CD4-positive, CD25-positive, alpha-beta regulatory T cell (primary cell): ENCODE measurements around the gene VSTM2L. TPM values are rescaled to one million over a fixed set of nuclear protein-coding genes. Genes with fewer than 3 reads are reported as not detected.
A peak's percentile ranks its signal among the peaks of the same experiment; 100 is the strongest.

Experiments
- ATAC-seq, 2 donors: fragments of 150-1000 bp; cut with Tn5 transposase; one replicate each; pipeline ENCODE4 v1.10.0; 2021; ENCODE audit warnings: low read depth in 2 of 2, moderate number of reproducible peaks in 2 of 2, moderate library complexity in 1 of 2
- DNase-seq, 3 donors: peaks; one replicate each; pipeline versions ENCODE4 v3.0.0 to v3.0.0-alpha.2; 2012 to 2022; ENCODE audit warnings: mixed read lengths in 1 of 3
- H3K27ac ChIP-seq: one replicate; pipeline ENCODE4 v1.7.0; 2013; ENCODE audit warnings: mild to moderate bottlenecking, low read length; ENCODE audit not compliant: insufficient read depth, poor library complexity, severe bottlenecking
- H3K27me3 ChIP-seq: one replicate; pipeline ENCODE4 v1.7.0; 2013; ENCODE audit warnings: low read length; ENCODE audit not compliant: control insufficient read depth, insufficient read depth
- H3K36me3 ChIP-seq: one replicate; pipeline ENCODE4 v1.7.0; 2013; ENCODE audit warnings: mild to moderate bottlenecking, low read length, moderate library complexity; ENCODE audit not compliant: control insufficient read depth, insufficient read depth
- H3K4me1 ChIP-seq: 2 replicates; pipeline ENCODE4 v1.7.0; 2013; ENCODE audit warnings: mild to moderate bottlenecking, low read length; ENCODE audit not compliant: insufficient read depth, control insufficient read depth, poor library complexity, severe bottlenecking
- H3K4me3 ChIP-seq: one replicate; pipeline ENCODE4 v1.7.0; 2013; ENCODE audit warnings: low read depth, mild to moderate bottlenecking, low read length, moderate library complexity
- H3K9me3 ChIP-seq, 2 experiments: 1 replicate in 1 of 2; 2 replicates in 1 of 2; pipeline ENCODE4 v1.7.0; 2013; ENCODE audit warnings: low read length in 2 of 2, mild to moderate bottlenecking in 1 of 2, moderate library complexity in 1 of 2; ENCODE audit not compliant: control insufficient read depth in 2 of 2
- H3K27ac Mint-ChIP-seq, 3 donors: one replicate each; pipeline ENCODE4 v1.8.0; 2020 to 2022; ENCODE audit warnings: mild to moderate bottlenecking in 3 of 3, mixed read lengths in 3 of 3, moderate library complexity in 2 of 3
- H3K27me3 Mint-ChIP-seq: one replicate; pipeline ENCODE4 v1.8.0; 2022; ENCODE audit warnings: mild to moderate bottlenecking, mixed read lengths
- H3K36me3 Mint-ChIP-seq: one replicate; pipeline ENCODE4 v1.8.0; 2020; ENCODE audit warnings: mixed read lengths
- H3K4me1 Mint-ChIP-seq, 4 donors: one replicate each; pipeline ENCODE4 v1.8.0; 2020 to 2022; ENCODE audit warnings: mixed read lengths in 4 of 4, mild to moderate bottlenecking in 1 of 4
- H3K4me3 Mint-ChIP-seq, 4 donors: one replicate each; pipeline ENCODE4 v1.8.0; 2020 to 2022; ENCODE audit warnings: mild to moderate bottlenecking in 4 of 4, mixed read lengths in 4 of 4, moderate library complexity in 3 of 4
- H3K9me3 Mint-ChIP-seq, 7 donors: one replicate each; pipeline ENCODE4 v1.8.0; 2020 to 2022; ENCODE audit warnings: mixed read lengths in 7 of 7, mild to moderate bottlenecking in 3 of 7, moderate library complexity in 2 of 7
- polyA plus RNA-seq, 4 donors: library from polyadenylated mRNA; unstranded; fragments of 300-500 nt; fragmentation: Illumina TruSeq; gene quantifications; one replicate each; pipeline ENCODE4 v1.2.3, GENCODE V29; 2021
- total RNA-seq: library from RNA; stranded (reverse); gene quantifications from one replicate; pipeline ENCODE4 v1.2.3, GENCODE V29; 2022

The VSTM2L gene
- total and polyA plus RNA-seq, 5 donors from 2014 or later = not detected

GRCh38 chr20:37989601-37990295 lies 86.8 kb downstream of the VSTM2L start:
- Histone ChIP-seq H3K27ac (no peak overlapping the region), H3K9me3 (no peaks in the 10 kb centered on the region), H3K4me3 (no peak overlapping the region), H3K4me1 (no peaks in the 10 kb centered on the region), H3K36me3 (peaks cover 44% of the 10 kb centered on the region), H3K27me3 (no peaks in the 10 kb centered on the region)
- Mint-ChIP-seq H3K9me3 (no peaks in the 10 kb centered on the region), H3K4me3 (no peak overlapping the region), H3K27me3 (no peaks in the 10 kb centered on the region), H3K36me3 (peaks cover 53% of the 10 kb centered on the region), H3K27ac (peak overlapping the region; percentile 25 to 69 (median 56)), H3K4me1 (peaks cover 0 to 21% (median 11%) of the 10 kb centered on the region in 4 donors)
- no peak for ATAC-seq
- no peak for DNase-seq

- Mint-ChIP-seq H3K27me3 (no peaks in the 10 kb centered on the region), H3K4me3 (no peak overlapping the region), H3K27ac (peak overlapping the region; percentile 43 to 81 (median 69)), H3K36me3 (peaks cover 55% of the 10 kb centered on the region), H3K4me1 (peaks cover 0 to 21% (median 11%) of the 10 kb centered on the region in 4 donors), H3K9me3 (no peaks in the 10 kb centered on the region)
- no peaks in the 10 kb centered on the region for H3K9me3 ChIP-seq
- H3K36me3 ChIP-seq = peaks cover 47% of the 10 kb centered on the region
- peak; percentile 60 to 75 for ATAC-seq
- H3K4me3 ChIP-seq = no peak overlapping the region
- no peaks in the 10 kb centered on the region for H3K27me3 ChIP-seq
- DNase-seq = peak in 1 of 3 donors; percentile 33
- no peak overlapping the region for H3K27ac ChIP-seq
- no peaks in the 10 kb centered on the region for H3K4me1 ChIP-seq
These were observed 87.7 kb downstream of the VSTM2L start for GRCh38 chr20:37990571-37991151.

- no peaks in the 10 kb centered on the region for H3K9me3 ChIP-seq
These were observed 88.4 kb downstream of the VSTM2L start for GRCh38 chr20:37991157-37991866.

GRCh38 chr20:37991908-37992307 lies 89.0 kb downstream of the VSTM2L start:
- DNase-seq = no peak
- ATAC-seq = no peak
- Histone ChIP-seq H3K9me3 (no peaks in the 10 kb centered on the region), H3K4me1 (no peaks in the 10 kb centered on the region), H3K4me3 (no peak overlapping the region), H3K27me3 (no peaks in the 10 kb centered on the region), H3K27ac (no peak overlapping the region), H3K36me3 (peaks cover 51% of the 10 kb centered on the region)
- H3K9me3 Mint-ChIP-seq = no peaks in the 10 kb centered on the region
- H3K36me3 Mint-ChIP-seq = peaks cover 59% of the 10 kb centered on the region
- peaks cover 0 to 21% (median 11%) of the 10 kb centered on the region in 4 donors for H3K4me1 Mint-ChIP-seq
- H3K27me3 Mint-ChIP-seq = no peaks in the 10 kb centered on the region
- H3K4me3 Mint-ChIP-seq = no peak overlapping the region
- peak overlapping the region in 1 of 3 donors; percentile 32 for H3K27ac Mint-ChIP-seq

More at GRCh38 chr20:37991157-37991866, 88.4 kb downstream of the VSTM2L start:
- no peaks in the 10 kb centered on the region for H3K9me3 Mint-ChIP-seq
- H3K27ac ChIP-seq = no peak overlapping the region
- no peaks in the 10 kb centered on the region for H3K27me3 Mint-ChIP-seq
- no peaks in the 10 kb centered on the region for H3K4me1 ChIP-seq
- H3K4me1 Mint-ChIP-seq = peaks cover 0 to 21% (median 11%) of the 10 kb centered on the region in 4 donors
- no peak overlapping the region for H3K4me3 Mint-ChIP-seq
- H3K4me3 ChIP-seq = no peak overlapping the region
- H3K27ac Mint-ChIP-seq = peak overlapping the region; percentile 43 to 81 (median 69)
- H3K36me3 Mint-ChIP-seq = peaks cover 60% of the 10 kb centered on the region
- no peak for DNase-seq
- H3K27me3 ChIP-seq = no peaks in the 10 kb centered on the region
- ATAC-seq = no peak
- peaks cover 47% of the 10 kb centered on the region for H3K36me3 ChIP-seq

- H3K4me1 ChIP-seq = no peaks in the 10 kb centered on the region
- no peaks in the 10 kb centered on the region for H3K27me3 ChIP-seq
- Mint-ChIP-seq H3K36me3 (peaks cover 63% of the 10 kb centered on the region), H3K4me3 (no peak overlapping the region), H3K27me3 (no peaks in the 10 kb centered on the region), H3K4me1 (peaks cover 0 to 21% (median 11%) of the 10 kb centered on the region in 4 donors), H3K27ac (no peak overlapping the region), H3K9me3 (no peaks in the 10 kb centered on the region)
- no peaks in the 10 kb centered on the region for H3K9me3 ChIP-seq
- DNase-seq = peak in 2 of 3 donors; percentile 24 to 50
- ATAC-seq = no peak
- H3K4me3 ChIP-seq = no peak overlapping the region
- H3K36me3 ChIP-seq = peaks cover 52% of the 10 kb centered on the region
- H3K27ac ChIP-seq = no peak overlapping the region
These were observed 90.0 kb downstream of the VSTM2L start for GRCh38 chr20:37992802-37993409.

- H3K36me3 Mint-ChIP-seq = peaks cover 64% of the 10 kb centered on the region
- H3K9me3 Mint-ChIP-seq = no peaks in the 10 kb centered on the region
- DNase-seq (no peak), ATAC-seq (no peak)
- Histone ChIP-seq H3K27me3 (no peaks in the 10 kb centered on the region), H3K4me3 (no peak overlapping the region), H3K4me1 (no peaks in the 10 kb centered on the region), H3K36me3 (peaks cover 68% of the 10 kb centered on the region), H3K9me3 (no peaks in the 10 kb centered on the region), H3K27ac (no peak overlapping the region)
- H3K27ac Mint-ChIP-seq = no peak overlapping the region
- H3K27me3 Mint-ChIP-seq = no peaks in the 10 kb centered on the region
- H3K4me3 Mint-ChIP-seq = no peak overlapping the region
- peaks cover 0 to 21% (median 10%) of the 10 kb centered on the region in 4 donors for H3K4me1 Mint-ChIP-seq
These were observed 91.6 kb downstream of the VSTM2L start for GRCh38 chr20:37994512-37994911.
